ENCODE measurements around the gene SND1.

GRCh38 chr7:127896659-127897058 is 244.7 kb downstream of the SND1 start:
- TF ChIP-seq CTCF (IDR thresholded peaks at IDR 0.05) (no peak), POLR2A (IDR thresholded peaks at IDR 0.05) (no peak)
